HG03520 (cell line): ENCODE data around the gene HSF5.
"Not testable (repeated sequence)": the region's sequence is repeated elsewhere in the genome, so short reads cannot be mapped to it uniquely, and the experiment has no call there.

Source experiments
- ATAC-seq: cut with Tn5 transposase; IDR thresholded peaks from one replicate; pipeline ENCODE4 v1.9.1; 2021; ENCODE audit warnings: mild to moderate bottlenecking, moderate library complexity; ENCODE audit not compliant: unreplicated experiment

HSF5 gene

DNA sequence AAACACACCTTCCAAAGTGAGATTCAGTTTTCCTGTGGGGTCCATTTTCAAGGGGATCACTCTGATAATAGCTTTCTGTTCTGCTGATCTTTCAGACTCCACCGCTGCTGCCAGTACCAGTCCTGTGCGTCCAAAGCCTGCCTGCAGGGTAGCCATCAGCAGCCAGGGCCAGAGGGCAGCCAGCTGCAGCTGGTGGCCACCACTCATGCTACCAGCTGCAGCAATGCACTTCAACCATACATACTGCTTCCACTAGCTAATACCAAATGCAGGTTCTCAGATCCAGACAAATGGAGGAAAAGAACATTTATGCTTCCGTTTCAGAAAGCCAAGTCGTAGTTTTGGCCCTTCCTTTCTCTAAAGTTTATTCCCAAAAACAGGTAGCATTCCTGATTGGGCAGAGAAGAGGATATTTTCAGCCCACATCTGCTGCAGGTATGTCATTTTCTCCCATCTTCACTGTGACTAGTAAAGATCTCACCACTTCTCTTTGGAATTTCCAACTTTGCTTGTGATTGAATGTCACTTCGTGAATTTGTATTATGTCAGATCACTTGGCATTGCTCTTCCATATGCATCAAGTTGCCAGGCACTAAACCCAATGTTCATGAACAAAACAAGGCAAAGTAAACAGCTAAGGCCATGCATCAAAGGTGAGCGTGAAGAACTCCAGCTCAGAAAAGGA lies 72.7 kb downstream of the HSF5 start:
- no peak for ATAC-seq

DNA sequence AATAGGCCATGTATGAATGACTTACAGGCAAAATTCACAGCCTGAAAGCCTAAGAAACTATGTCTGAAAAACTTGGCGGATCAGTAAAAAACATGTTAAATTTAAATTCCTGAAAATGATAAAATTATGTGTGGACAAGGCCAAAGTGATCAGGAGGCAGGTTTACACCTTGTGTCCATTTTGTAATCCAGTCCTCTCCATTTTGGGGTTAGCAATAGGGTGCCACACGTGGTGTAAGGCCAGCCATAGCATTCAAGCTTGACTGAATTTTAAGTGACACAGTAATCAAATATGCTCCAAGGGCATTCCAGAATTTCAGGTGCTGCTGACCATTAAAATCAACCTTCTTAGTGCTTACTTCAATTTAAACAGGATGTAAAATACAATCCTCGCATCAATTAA lies 73.6 kb downstream of the HSF5 start:
- ATAC-seq, result no peak

DNA sequence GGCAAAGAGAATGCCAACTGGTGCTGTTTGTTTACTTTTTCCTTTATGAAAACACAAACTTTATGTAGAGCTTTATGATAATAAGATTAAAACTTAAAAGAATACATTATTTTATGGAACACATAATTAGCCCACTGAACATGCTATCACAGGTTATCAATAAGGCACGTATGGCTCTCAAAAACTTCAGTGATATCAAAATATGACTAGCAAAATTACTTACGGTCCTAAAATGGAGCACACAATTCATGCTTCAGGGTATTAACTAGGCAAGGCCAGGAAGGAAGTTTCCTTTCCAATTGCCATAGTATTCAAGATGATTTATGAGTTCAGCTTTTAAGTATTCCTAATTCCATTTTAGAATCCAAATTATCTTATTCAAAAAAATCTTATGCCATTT lies 74.5 kb downstream of the HSF5 start:
- ATAC-seq, result no peak

DNA sequence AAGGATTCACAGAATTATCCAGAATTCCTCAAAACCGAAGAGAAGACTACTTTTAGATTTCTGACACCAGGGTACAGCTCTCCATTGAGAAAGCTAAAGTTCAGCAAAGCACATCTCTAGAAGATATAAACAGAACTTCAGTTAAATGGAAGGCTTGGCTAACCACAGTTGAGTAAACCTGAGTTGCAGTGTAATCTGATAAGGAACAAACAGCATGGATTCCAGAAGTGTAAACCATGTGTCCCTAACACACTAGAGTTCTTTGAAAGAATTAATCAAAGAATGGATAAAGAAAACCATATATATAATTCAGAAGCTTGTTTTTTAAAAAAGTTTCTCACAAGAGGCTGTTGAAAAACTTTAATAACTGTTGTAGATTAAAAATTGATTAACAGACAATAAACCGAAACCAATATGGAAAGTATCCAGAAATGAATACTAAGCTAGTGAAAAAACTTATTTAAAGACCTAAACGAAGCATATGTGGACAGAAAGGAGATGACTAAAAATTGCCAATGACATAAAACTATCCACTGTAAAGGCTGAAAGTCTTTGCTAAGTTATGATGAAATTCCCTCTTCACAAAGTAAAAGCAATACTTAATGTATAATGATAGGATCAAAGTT lies 75.1 kb downstream of the HSF5 start:
- ATAC-seq, result no peak

DNA sequence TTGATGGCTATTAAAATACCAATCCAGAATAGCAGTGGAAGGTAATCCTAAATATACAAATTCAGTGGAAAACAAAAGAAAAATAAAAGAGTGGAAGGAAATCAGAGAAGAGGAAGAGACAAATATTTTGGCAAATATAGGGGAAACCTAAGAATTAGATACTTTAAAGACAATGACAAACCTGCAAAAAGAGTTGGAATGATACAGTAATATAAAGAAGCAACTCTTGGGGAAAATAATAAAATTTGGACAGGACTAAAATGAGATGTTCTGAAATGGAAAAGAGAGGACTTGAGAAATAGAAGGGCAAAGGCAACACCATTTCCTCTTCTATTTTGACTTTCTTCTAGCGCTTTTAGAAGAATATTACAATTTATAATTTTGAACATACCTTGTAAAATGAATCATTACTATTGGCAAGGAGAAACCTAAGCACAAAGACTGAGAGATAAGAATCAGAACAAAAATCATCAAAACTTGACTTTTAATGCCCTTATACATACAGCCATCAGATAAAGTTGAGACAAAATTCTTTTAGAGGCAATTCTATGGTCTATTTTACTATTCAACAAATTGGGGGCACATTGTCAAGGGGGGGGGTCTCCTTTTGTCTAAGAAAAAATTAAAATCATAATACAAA lies 76.0 kb downstream of the HSF5 start:
- no peak for ATAC-seq

DNA sequence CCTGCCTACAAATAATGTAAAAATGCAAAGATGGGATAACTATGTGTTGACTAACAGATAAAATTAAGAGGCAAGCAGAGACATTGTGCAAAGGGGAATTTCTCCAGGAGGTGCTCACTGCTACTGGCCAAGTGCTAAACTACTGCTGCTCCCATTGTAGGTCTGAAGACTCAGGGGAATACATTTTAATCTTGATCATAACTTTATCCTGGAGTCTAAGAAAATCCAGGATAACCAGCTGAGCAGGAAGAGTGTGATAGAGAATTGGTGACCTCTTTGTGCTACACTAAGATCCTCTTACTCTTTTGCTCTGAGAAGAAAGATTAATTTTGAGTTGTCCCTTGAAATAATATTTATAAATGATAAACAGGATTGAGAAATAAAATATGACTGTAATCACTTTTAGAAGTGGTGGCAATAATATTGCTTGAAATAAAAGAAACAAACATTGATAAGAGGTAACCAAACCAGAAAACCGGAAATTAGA lies 76.8 kb downstream of the HSF5 start:
- ATAC-seq, result no peak

DNA sequence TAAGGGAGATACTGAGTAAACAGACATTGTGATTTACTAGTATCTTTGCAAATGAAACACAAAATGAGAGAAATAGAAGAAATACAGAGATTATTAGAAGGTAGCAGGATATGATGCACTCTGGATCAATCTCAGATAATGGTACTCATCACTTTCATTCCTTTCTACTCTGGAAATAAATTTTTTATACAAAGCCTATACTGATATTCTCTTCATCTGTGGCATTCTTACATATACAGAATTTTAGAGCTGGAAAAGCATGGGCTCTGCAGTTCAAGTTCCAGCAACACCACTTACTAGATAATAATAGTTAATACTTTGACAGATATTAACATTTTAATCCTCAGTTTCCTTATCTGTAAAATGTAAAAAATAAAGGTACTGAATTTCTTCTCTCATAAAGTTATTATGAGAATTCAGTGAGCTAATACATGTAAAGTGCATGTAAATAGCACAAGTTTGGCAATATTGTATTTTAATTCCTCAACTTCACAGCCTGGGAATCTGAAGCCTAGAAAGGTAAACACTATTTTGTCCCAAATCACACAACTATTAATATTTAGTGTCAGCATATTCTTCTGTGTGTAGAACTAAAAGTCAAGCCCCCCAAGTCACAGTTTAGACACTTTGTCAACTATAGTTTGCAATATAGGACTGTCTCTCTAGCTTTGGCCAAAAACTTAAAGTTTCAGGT lies 77.3 kb downstream of the HSF5 start:
- no peak for ATAC-seq

- no peak for ATAC-seq
Measured at GRCh38 chr17:58409432-58409831, 78.8 kb downstream of the HSF5 start.

DNA sequence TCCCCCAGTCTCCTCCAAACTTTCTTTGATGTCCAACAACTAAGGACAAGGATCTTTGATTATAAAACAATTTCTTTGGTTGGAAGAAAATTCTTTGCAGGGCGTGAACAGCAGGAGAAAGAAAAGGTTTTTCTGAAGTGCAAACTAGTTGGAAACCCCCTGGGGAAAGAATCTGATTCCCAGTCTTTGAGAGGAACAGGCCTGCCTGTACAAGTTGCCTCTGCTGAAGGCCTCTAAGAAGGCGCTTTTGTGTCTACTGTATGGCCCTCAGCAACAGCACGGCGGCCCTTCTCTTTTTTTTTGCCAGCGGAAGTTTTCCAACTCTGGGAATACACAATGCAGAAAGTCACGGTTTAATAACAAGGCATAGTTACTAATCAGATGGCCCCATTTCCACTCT lies 84.9 kb downstream of the HSF5 start:
- ATAC-seq, result no peak

- no peak for ATAC-seq
Measured at GRCh38 chr17:58402679-58403078, 85.5 kb downstream of the HSF5 start.

GRCh38 chr17:58402047-58402446 lies 86.2 kb downstream of the HSF5 start:
- ATAC-seq, result no peak

DNA sequence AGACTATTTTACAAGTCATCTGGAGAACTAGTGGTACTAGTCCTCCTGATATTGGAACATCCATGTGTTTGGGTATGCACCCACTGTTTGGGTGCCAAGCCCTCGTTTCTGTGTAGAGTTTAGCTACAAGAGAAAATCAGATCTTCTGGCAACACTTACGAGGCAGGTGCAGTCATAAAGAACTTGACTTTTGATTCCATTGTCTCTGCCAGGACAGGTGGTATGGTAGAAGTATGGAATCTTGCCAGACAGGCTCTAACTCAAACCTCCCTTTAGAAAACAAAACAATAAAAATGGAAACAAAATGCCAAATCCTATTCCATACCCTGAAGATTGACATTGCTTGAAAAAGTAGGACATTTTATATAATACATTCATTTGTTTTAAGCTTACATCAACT lies 86.9 kb downstream of the HSF5 start:
- ATAC-seq, result no peak

DNA sequence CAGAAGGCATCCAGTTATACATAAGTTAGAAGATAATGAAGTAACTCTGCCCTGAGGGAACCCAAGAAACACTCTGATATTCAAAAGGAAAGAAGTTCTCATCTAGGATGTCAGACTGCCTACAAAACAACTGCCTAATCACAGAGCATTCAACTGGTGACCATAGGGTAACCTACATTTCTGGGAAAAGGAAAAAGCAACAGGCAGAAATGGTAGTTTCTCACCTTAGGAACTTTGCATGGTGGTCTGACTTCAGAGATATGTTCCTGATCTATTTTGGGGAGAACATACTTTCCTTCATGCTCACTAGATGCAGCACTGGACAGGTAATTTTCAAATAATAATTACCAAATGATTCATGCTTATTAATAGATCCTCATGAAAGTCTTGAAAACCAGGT lies 87.4 kb downstream of the HSF5 start:
- no peak for ATAC-seq

DNA sequence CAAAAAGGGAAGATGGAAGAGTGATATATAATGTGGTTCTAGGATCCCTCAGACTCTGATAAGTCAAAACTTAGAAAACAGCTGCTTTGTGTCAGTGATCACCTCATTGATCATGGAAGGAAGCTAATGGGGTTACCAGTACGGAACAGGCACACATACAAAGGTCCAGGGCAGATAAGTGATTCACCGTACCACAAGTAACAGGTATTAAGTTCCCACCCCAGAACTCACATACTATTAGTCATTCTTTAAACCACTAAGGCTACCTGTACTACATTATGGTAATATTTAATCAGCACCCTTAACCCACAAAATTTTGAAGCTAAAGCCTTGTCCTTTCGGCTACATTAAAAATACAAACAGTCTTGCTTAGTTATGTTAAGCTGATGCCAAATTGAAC lies 88.2 kb downstream of the HSF5 start:
- ATAC-seq, result no peak

DNA sequence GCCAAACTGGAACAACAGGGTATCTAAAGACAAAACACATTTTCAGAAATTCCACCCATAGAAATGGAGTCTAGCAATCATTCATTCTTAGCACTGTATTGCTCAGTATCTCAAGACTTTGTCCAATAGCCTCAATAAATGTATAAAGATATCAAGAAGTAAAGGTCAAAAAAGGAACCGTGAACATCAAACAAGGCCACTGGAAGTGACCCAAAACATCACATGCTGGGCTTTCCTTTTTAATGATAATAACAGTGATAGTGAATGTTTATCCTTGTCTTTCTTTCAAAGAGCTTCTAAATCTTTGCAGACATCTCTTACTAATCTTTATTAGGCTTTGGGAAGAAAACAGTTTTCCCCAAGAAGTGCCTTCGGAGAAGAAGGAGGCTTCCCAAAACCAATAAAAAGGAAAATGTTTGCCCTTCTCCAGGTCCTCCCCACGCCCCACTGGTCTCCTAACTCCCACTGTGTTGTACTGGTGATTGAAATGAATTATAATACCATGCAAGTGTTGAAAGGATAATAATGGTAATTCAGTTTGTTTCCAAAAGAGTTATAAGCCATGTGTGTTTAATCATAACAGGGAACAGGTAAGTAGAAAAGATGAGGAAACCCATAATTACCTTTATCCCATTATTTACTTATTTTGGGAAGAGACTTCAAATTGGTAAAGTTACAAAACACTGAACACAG lies 89.5 kb downstream of the HSF5 start:
- ATAC-seq, result no peak

DNA sequence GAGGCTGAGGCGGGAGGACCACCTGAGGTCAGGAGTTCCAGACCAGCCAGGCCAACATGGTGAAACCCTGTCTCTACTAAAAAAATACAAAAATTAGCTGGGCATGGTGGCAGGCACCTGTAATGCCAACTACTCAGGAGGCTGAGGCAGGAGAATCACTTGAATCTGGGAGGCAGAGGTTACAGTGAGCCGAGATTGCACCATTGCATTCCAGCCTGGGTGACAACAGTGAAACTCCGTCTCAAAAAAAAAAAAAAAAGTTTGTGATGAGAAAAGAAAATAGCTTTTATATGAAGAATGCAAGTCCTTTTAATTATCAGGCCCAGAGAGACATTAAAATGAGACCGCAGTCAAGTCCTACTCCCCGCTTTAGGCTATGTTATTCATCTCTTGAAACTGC lies 90.8 kb downstream of the HSF5 start:
- ATAC-seq, result not testable (repeated sequence)

GRCh38 chr17:58396173-58396572 lies 92.0 kb downstream of the HSF5 start:
- no peak for ATAC-seq

GRCh38 chr17:58394534-58395223 lies 93.5 kb downstream of the HSF5 start:
- no peak for ATAC-seq

GRCh38 chr17:58391302-58391984 lies 96.8 kb downstream of the HSF5 start:
- ATAC-seq, result no peak

- no peak for ATAC-seq
Measured at GRCh38 chr17:58390884-58391283, 97.3 kb downstream of the HSF5 start.
